Measurements from ENCODE around the gene CTNNBL1.

CTNNBL1 gene

GRCh38 chr20:37881601-37882343 lies 187.9 kb downstream of the CTNNBL1 start:
- no peak for DNase-seq

DNA sequence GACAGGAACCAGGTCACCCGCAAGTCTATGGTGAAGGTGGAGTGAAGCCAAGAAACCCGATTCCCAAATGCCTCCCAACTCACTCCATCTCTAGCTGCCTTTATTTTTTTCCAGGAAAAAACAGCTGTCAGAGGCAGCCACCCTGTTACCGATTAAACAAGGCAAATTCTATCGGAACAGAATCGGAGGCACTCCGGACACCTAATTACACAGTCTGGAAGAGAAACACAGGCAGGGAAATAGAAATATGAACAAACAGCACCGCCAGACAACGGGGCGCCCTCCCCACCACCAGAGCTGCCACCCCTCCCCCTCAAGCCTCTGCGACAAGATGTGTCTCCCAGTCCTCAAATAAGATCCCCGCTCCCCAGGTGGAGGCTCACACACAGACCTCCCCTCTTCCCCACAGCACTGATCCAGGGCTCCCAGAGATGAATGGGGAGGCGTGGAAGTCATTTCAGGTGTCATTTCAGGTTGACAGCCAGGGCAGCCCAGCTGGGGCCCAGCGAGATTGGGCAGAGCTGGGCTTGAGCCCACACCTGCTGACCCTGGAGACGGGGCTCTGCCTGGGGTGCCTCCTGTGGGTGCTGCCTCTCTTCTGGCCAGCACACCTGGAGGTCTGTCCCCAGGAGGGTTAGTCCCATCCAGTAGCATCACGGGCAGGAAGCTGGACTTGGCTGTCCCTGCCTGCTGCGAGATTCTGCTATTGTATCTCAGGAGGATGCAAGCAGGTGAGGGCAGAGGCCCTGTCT lies 189.3 kb downstream of the CTNNBL1 start:
- no peak for DNase-seq

- no peak for DNase-seq
These were observed 191.2 kb downstream of the CTNNBL1 start for GRCh38 chr20:37885042-37885441.

GRCh38 chr20:37885593-37886503 lies 192.0 kb downstream of the CTNNBL1 start:
- DNase-seq = no peak

- DNase-seq = no peak
These were observed 193.0 kb downstream of the CTNNBL1 start for GRCh38 chr20:37886851-37887297.

DNA sequence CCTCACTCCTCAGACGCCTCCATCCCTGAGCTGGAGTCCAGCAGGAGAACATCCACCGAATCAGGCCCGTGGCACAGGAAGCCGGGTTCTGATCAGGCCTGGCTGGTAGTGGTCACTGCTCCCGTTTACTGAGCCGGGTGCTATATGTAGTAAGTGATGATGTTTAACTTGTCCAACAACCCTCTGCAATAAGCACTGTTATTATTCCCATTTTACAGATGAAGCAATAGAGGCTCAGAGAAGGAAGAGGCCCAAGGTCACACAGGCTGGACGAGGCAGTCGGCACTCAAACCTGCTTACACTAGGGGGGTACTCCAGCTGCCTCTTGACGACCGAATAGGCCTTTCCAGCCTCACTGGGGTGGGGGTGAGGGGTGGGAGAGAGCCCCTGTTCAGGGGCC lies 194.8 kb downstream of the CTNNBL1 start:
- no peak for DNase-seq

- DNase-seq = no peak
These were observed 196.3 kb downstream of the CTNNBL1 start for GRCh38 chr20:37890108-37890507.

- no peak for DNase-seq
These were observed 196.8 kb downstream of the CTNNBL1 start for GRCh38 chr20:37890643-37891042.

GRCh38 chr20:37892001-37892400 lies 198.2 kb downstream of the CTNNBL1 start:
- DNase-seq = no peak

GRCh38 chr20:37893566-37894241 lies 199.9 kb downstream of the CTNNBL1 start:
- DNase-seq = no peak

GRCh38 chr20:37894454-37894853 lies 200.6 kb downstream of the CTNNBL1 start:
- DNase-seq = no peak

DNA sequence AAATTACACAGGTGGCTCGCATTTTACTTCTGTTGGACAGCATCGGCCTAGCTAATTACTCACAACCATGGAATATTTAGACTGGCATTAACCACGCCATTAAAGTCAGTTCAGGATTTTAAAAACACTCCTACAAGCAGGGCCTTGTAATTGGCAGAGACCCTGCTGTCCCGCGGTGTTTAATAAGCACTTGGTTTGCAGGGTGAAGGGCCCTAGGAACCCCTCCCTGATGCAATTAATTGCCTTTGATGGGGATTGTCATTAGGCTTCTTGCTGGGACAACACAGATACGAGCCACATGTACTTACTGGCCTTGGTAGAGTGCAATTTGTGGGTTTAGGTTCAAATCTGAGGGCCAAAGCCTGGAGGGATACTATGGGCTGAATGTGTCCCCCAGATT lies 201.3 kb downstream of the CTNNBL1 start:
- DNase-seq = no peak

GRCh38 chr20:37896932-37897548 lies 203.2 kb downstream of the CTNNBL1 start:
- DNase-seq = peak in 7 of 14 donors; percentile 6 to 47 (median 13)

DNA sequence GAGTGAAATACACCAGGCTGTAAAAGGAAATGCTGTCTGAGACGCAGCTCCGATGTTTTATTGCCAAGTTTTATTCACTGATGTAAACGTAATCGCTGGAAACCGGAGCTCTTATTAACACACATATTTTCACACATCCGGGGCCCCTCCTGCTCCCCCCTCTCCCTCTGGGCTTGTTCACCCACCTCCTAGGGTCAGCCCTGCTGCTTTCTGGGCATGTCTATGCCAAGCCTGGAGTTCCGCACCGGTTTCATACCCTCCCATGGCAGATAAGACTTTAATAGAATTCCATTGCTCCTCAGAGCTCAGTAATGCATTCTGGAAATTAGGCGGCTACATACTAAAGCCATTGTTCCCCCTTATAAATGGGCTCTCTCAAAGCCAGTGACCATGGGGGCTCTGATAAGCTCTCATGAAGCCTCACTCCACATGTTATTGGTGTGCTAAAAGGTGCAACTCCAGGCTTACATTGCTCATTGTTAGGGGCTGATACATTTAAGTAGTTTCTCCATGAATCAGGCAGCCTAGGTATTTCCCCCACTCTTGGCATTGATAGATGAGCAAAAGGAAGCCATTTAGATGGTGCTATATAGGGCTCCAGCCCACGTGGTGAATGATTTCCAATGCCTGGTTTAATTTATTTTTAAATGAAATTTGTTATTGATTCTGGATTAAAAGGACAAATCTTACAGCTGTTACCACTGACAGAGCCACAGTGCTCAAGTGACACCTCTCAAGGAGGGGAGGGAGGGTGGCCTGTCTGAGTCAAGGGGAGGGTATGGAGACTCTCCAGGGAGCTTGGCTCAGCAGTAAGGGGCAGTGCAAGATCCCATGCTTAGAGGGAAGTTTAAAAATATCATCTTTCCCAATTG lies 204.6 kb downstream of the CTNNBL1 start:
- no peak for DNase-seq

DNA sequence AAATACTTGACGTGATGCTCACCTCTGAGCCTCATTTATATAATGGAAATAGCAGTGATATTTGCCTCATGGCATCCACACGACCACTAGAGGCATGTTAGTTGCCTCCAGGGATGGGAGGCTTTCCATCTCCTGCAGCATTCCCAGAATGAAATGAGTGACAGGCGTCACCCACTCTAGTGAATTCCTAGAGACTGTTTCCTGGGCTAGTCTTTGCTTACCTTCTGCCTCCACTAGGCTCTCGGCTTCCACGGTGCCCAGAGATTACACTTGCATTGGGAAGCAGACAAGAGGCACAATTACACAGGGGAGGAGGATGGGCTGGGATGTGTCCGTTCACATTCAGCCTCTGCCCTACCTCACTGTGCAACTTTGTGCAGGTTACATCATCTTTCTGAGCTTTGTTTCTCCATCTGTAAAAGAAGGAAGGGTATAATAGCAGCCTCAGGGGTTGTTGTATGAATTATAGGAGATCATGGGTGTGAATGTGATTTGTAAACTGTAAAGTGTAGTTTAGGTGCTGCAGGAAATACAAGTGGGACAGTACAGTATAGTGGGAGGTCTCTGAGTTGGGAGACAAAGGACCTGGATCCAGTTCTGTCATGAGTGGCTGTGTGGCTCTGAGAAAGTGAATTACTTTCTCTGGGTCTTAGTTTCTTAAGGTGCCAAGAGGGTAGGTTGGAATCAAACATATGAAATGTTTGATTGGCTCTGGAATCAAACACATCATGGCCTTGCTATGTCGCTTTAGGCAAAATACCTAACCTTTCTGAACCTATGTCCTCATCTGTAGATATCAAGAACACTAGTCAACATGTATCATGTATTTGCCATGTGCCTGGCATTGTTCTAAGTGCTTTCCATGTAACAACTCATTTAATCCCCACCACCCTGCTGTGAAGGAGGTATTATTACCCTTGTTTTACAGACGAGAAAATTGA lies 205.5 kb downstream of the CTNNBL1 start:
- DNase-seq = no peak

DNA sequence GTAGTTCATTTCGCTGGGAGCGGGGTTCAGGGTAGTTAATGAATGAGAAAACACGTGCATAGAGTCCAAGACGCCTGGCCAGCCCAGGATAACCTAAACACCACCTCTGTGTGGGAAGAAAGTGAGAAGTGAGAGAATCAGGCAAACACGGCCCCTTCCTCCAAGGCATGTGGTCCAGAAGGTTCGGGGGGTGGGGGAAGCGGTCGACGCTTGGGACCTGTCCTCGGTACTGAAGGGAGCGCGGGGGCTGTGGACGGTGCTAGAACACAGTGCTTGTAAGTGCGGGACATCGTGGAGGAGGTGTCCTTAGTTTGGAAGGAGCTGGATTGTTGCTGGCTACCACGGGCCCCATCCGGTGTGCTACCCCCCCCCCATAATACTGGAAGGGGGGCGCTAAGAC lies 207.4 kb downstream of the CTNNBL1 start:
- DNase-seq = no peak

- DNase-seq = peak in 2 of 14 donors; percentile 34 to 37
These were observed 208.0 kb downstream of the CTNNBL1 start for GRCh38 chr20:37901654-37902503.

DNA sequence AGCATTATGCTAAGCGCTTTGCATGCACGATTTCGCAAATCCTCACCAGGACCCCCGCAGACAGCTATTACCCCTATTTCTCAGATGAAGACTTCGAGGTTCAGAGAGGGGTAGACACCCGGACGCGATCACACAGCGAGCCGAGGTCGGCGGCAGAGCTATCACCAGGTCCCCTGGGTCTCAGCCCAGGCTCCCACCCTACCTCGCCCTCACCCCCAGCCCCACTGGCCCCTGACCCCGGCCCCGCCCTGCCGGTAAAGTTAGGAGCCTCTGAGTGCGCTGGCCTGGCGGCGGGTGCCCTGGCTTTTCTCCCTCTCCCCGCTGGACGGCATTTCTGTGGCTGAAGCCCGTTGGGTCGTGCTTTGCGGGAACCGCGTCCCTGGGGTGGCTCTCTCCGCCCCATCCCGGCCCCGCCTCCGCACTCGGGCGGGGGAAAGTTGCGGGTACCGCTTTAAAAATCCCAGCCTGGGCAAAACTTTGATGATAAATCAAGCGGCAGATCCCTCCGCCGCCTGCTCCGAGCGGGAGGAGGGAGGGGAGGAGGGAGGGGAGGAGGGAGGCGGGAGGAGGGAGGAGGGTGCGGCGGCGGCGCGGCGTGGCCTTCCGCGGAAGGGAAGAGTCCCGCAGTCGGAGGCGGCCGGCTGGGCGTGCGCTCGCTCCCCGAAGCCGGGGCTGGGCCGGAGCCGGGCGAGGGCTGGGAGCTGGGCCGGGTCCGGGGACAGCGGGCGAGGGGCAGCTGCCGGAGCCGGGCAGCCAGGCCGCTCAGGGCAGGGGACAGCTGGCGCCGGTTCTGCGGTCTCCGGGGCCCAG lies 208.9 kb downstream of the CTNNBL1 start, which contains the start of gene VSTM2L:
Gene VSTM2L (plus strand): TSS at position 624 of the 810 bp plus-strand sequence. CDS start 224 bp downstream, outside the sequence.
- no peak for DNase-seq
